ENCODE measurements around the gene EDARADD.

GRCh38 chr1:236516929-236517704 lies 123.0 kb downstream of the EDARADD start:
- TF ChIP-seq, protein P1, sequence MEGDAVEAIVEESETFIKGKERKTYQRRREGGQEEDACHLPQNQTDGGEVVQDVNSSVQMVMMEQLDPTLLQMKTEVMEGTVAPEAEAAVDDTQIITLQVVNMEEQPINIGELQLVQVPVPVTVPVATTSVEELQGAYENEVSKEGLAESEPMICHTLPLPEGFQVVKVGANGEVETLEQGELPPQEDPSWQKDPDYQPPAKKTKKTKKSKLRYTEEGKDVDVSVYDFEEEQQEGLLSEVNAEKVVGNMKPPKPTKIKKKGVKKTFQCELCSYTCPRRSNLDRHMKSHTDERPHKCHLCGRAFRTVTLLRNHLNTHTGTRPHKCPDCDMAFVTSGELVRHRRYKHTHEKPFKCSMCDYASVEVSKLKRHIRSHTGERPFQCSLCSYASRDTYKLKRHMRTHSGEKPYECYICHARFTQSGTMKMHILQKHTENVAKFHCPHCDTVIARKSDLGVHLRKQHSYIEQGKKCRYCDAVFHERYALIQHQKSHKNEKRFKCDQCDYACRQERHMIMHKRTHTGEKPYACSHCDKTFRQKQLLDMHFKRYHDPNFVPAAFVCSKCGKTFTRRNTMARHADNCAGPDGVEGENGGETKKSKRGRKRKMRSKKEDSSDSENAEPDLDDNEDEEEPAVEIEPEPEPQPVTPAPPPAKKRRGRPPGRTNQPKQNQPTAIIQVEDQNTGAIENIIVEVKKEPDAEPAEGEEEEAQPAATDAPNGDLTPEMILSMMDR (IDR thresholded peaks at IDR 0.05), result no peak
- no peak for TF ChIP-seq POLR2A (IDR thresholded peaks at IDR 0.05)
